Mucosa of descending colon (tissue), 3 donors: ENCODE measurements around the gene EGLN3. TPM values are rescaled to one million over a fixed set of nuclear protein-coding genes. Genes with fewer than 3 reads are reported as not detected.

Experiments used
- ATAC-seq: fragments of 200-7000 bp; cut with Tn5 transposase; one replicate; pipeline ENCODE4 v1.9.1; 2020; ENCODE audit warnings: mild to moderate bottlenecking, moderate library complexity
- DNase-seq, 3 donors: peaks; one replicate each; pipeline ENCODE4 v3.0.0-alpha.2; 2020
- H3K36me3 ChIP-seq: fragments of 200-600 bp; one replicate; pipeline ENCODE4 v1.8.0; 2021; ENCODE audit warnings: low read depth, mild to moderate bottlenecking
- H3K4me1 ChIP-seq: fragments of 200-600 bp; one replicate; pipeline ENCODE4 v1.8.0; 2021; ENCODE audit warnings: low read depth, mild to moderate bottlenecking
- H3K4me3 ChIP-seq: fragments of 200-600 bp; one replicate; pipeline ENCODE4 v1.8.0; 2021; ENCODE audit warnings: mild to moderate bottlenecking
- H3K9me3 ChIP-seq: fragments of 200-600 bp; one replicate; pipeline ENCODE4 v1.8.0; 2021; ENCODE audit warnings: mild to moderate bottlenecking
- intact Hi-C, 2 donors: fragments of 100-400 bp; cut with DNase I in 1 of 2; cut with micrococcal nuclease in 1 of 2; formaldehyde crosslinking; loops; one replicate each; pipeline versions ENCODE4 v1.11.0 to v1.11.1; 2022; cut with DNase I, micrococcal nuclease
- total RNA-seq, 3 donors: library from RNA; stranded (reverse); fragmentation: NEBNext Ultra II Directional in 2 of 3; extraction: Animal tissue kit (Norgen Biotek cat#: 25700) in 2 of 3; gene quantifications; one replicate each; pipeline versions ENCODE4 v1.2.1 to v1.2.4, GENCODE V29; 2021 to 2023
- TF ChIP-seq, protein P1 (sequence below): fragments of 200-600 bp; IDR thresholded peaks from one replicate; pipeline ENCODE4 v1.8.0; 2022; ENCODE audit warnings: antibody characterized with exemption, mild to moderate bottlenecking
- donor health status: DM: no; HTN: no; CAD: no; lungs with moderate emphysema.
- donor health status: DM: no; HTN: no; CAD: no.
- donor health status: DM: no; HTN: yes; CAD: no.

EGLN3 gene
- total RNA-seq, 3 donors from 2014 or later = 50.8 to 140 (median 72.8) TPM

DNA sequence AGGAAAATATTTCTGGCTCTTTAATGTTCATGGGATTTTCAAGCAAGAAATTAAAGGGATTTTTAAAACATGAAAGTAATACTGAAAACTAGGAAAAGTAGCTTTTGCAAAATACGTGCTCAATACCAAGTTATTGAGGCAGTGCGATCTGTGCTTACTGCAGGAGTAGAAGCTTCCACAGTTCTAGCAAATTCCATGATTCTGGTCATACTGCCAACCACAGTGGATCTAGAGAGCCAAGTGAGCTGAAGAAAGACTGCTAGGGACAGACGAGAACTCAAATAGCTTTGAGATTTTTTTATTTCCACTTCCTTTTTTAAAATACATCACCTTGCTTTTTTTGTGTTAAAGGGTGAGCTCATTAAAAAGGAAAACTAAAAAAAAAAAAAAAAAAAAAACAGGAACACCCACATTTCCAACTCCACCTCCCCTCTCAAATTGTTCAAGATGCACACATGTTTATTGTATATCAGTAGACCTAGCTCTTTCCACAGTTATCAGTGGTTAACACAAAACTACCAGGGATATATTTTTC is 26.2 kb downstream of the EGLN3 start:
- TF ChIP-seq, protein P1, sequence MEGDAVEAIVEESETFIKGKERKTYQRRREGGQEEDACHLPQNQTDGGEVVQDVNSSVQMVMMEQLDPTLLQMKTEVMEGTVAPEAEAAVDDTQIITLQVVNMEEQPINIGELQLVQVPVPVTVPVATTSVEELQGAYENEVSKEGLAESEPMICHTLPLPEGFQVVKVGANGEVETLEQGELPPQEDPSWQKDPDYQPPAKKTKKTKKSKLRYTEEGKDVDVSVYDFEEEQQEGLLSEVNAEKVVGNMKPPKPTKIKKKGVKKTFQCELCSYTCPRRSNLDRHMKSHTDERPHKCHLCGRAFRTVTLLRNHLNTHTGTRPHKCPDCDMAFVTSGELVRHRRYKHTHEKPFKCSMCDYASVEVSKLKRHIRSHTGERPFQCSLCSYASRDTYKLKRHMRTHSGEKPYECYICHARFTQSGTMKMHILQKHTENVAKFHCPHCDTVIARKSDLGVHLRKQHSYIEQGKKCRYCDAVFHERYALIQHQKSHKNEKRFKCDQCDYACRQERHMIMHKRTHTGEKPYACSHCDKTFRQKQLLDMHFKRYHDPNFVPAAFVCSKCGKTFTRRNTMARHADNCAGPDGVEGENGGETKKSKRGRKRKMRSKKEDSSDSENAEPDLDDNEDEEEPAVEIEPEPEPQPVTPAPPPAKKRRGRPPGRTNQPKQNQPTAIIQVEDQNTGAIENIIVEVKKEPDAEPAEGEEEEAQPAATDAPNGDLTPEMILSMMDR = no peak
- Histone ChIP-seq H3K9me3 (no peaks in the 10 kb centered on the region), H3K4me1 (no peaks in the 10 kb centered on the region), H3K4me3 (no peak overlapping the region), H3K36me3 (no peaks in the 10 kb centered on the region)
- no peak for ATAC-seq
- no peak for DNase-seq
- intact Hi-C loops = no loop called here

DNA sequence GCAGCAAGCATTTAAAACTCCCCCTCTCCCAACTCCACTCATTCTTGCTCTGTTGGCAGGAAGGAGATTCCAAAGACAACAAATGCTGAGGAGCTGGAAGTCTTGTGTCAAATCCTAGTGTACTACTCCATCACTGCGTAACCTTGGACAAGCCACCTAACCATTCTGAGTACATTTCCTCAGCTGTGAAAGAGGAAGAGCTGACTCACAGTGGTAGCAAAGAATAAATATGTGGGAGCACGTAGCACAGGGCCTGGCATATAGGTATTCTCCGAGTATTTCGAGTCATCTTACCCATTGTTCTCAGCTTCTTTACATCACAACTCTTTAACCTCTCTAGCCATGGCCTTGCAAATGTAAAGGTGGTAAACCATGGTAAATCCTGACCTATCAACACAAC is 28.7 kb downstream of the EGLN3 start:
- Histone ChIP-seq H3K4me1 (no peaks in the 10 kb centered on the region), H3K9me3 (no peaks in the 10 kb centered on the region), H3K4me3 (no peak overlapping the region), H3K36me3 (no peaks in the 10 kb centered on the region)
- DNase-seq (no peak), ATAC-seq (no peak)
- intact Hi-C loops = no loop called here
- TF ChIP-seq, protein P1 = no peak

DNA sequence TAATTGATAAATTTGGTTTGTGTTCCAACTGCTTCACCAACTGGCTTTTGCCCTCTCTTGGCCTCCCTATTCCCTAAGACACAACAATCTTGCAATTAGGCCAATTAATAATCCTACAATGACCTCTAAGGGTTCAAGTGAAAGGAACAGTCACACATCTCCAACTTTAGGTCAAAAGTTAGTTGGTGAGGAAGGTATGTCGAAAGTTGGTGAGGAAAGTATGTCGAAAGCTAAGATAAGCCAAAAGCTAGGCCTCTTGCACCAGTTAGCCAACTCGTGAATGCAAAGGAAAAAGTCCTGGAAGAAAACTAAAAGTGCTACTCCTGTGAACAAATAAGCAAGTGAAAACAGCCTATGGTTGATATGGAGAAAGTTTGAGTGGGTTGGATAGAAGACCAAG is 32.6 kb downstream of the EGLN3 start:
- no peak for DNase-seq
- H3K4me3 ChIP-seq = no peak overlapping the region
- intact Hi-C loops = loop anchor here in 1 of 2 donors (10.0 kb wide), 1 partner anchor 63 kb away; no protein-coding TSS in a partner anchor

DNA sequence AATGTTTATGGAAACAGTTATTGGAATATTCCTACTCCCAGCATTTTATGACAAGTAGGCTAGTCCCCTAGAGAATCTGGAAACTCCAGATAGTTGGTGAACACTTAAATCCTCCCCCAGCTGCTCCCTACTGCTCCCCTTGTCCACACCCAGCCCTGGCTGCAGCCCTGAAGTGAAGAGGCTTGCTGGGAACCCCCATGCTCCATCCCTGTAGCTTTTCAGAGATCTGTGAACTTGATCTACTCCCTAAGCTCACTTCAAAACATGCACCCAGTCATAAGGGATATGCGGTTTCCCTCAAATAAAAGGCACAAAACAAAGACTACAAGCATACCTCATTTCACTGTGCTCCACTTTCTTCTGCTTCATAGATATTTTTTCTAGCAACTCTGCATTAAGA is 33.2 kb downstream of the EGLN3 start:
- ATAC-seq = no peak
- TF ChIP-seq, protein P1 = no peak

More for the DNA sequence above, 32.6 kb downstream of the EGLN3 start:
- TF ChIP-seq, protein P1 = no peak
- Histone ChIP-seq H3K36me3 (no peaks in the 10 kb centered on the region), H3K4me1 (peaks cover 3% of the 10 kb centered on the region), H3K9me3 (no peaks in the 10 kb centered on the region)
- no peak for ATAC-seq

DNA sequence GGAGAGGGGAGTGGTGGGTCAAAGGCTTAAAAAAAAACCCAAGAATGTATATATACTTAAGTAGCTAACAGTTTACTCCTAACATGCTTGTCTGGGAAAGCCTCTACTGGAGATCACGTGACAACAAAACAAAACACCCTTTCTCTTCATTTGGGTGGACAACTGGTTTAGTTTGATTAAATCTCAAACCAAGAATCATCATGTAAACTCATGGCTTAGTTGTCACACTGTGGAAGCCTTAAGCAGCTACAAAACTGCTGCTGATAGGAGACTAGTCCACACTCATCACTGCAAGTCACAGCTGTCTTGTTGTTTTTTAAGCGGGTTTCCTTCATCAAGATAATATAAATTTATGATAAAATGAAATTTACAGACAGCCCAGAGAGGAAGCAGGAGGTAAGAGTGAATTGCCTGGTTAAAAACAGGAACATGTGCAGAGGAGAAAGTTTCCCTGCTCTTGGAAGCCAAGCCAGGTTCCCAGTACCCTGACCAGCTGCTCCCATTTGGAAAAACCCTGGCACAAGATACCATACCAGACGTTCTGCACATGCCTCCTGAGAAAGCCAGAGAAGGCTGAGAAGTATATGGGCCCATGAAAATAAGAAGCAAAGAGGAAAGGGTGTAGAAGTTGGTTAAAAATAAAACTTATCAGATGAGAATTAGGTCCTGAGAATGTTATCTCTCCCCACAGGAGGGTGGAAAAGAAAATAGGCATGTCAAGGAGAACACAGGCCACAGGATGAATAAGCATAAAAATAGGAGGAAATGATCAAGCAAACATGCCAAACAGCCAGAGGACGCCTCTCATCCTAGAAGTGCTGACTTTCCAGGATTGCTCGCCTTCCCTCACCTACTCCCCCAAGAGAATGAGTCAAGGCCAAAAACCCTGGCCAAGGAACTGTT is 34.0 kb downstream of the EGLN3 start:
- no peaks in the 10 kb centered on the region for H3K9me3 ChIP-seq
- TF ChIP-seq, protein P1 = no peak
- H3K36me3 ChIP-seq = no peaks in the 10 kb centered on the region
- intact Hi-C loops = loop anchor here in 1 of 2 donors (10.0 kb wide), 1 partner anchor 62 kb away; no protein-coding TSS in a partner anchor
- no peak for DNase-seq
- H3K4me1 ChIP-seq = peaks cover 3% of the 10 kb centered on the region
- peak; percentile 64 for ATAC-seq
- H3K4me3 ChIP-seq = no peak overlapping the region

More for the DNA sequence above, 33.2 kb downstream of the EGLN3 start:
- intact Hi-C loops = loop anchor here in 1 of 2 donors (10.0 kb wide), 1 partner anchor 63 kb away; no protein-coding TSS in a partner anchor
- Histone ChIP-seq H3K9me3 (no peaks in the 10 kb centered on the region), H3K36me3 (no peaks in the 10 kb centered on the region), H3K4me1 (peaks cover 3% of the 10 kb centered on the region), H3K4me3 (no peak overlapping the region)
- DNase-seq = no peak
